Uterus (tissue), 4 donors: ENCODE data around the gene MIGA1. TPM values are rescaled to one million over a fixed set of nuclear protein-coding genes. Genes with fewer than 3 reads are reported as not detected.

Experiments
- DNase-seq, 2 donors: peaks; one replicate each; pipeline ENCODE4 v3.0.0-alpha.2; 2019 to 2020
- H3K27ac ChIP-seq, 2 donors: fragments of 200-600 bp; sonication (generic); 1 replicate in 1 of 2; 2 replicates in 1 of 2; pipeline ENCODE4 v1.5.1; 2016 to 2018
- H3K27me3 ChIP-seq, 2 donors: fragments of 200-600 bp; sonication (generic); one replicate each; pipeline ENCODE4 v1.5.1; 2018 to 2019; ENCODE audit warnings: control low read depth in 1 of 2
- H3K36me3 ChIP-seq, 2 donors: fragments of 200-600 bp; sonication (generic); one replicate each; pipeline ENCODE4 v1.5.1; 2019; ENCODE audit warnings: control low read depth in 1 of 2
- H3K4me1 ChIP-seq, 2 donors: fragments of 200-600 bp; sonication (generic); one replicate each; pipeline ENCODE4 v1.5.1; 2018 to 2019; ENCODE audit warnings: control low read depth in 1 of 2
- H3K4me3 ChIP-seq, 2 donors: fragments of 200-600 bp; sonication (generic); 1 replicate in 1 of 2; 2 replicates in 1 of 2; pipeline ENCODE4 v1.5.1; 2018 to 2019; ENCODE audit warnings: mild to moderate bottlenecking in 1 of 2
- H3K9me3 ChIP-seq, 2 donors: fragments of 200-600 bp; sonication (generic); one replicate each; pipeline ENCODE4 v1.5.1; 2019; ENCODE audit warnings: control low read depth in 1 of 2
- CTCF ChIP-seq, 4 experiments: fragments of 200-600 bp in 2 of 4; fragments of 450-650 bp in 2 of 4; sonication (generic) in 2 of 4; IDR thresholded peaks; one replicate each; pipeline ENCODE4 v1.5.1; 2016 to 2019; ENCODE audit warnings: antibody characterized with exemption in 4 of 4, mild to moderate bottlenecking in 2 of 4, moderate library complexity in 1 of 4
- POLR2A ChIP-seq, 2 donors: fragments of 450-650 bp; IDR thresholded peaks; one replicate each; pipeline ENCODE4 v1.6.1; 2016; ENCODE audit warnings: antibody characterized with exemption in 2 of 2, mild to moderate bottlenecking in 1 of 2, moderate library complexity in 1 of 2
- intact Hi-C: fragments of 100-400 bp; cut with DNase I; formaldehyde crosslinking; loops from one replicate; pipeline ENCODE4 v1.15.1; 2023; ENCODE audit warnings: low total_unique reads
- total RNA-seq, 4 donors: library from RNA; depleted of rRNA in 3 of 4; stranded (reverse); fragments of >200 nt in 3 of 4; gene quantifications; one replicate each; pipeline versions ENCODE4 v1.1.0 to v1.2.4, GENCODE V29; 2014 to 2023
- donor health status: DM: yes; HTN: yes; CAD: no.

Gene MIGA1
- total RNA-seq, 4 donors from 2014 or later: 3.8 to 36.6 (median 22.9) TPM

DNA sequence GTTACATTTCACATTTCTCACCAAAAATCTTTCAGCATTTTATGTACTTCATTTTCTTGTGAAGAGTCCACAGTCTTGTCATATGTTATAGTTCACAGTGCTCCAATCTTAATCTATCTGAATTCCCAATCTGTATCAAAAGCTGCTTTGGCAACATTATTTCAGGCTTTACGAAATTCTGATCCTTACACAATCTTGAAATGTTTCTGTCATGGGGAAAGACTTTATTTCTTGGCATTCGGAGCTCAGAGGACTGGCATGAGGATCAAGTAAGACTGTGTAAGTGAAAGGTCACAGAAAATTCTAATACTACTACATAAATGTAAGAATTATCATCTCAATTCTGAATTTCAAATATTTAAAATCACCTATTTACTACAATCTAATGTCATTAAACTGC, 21.8 kb upstream of the MIGA1 start:
- TF ChIP-seq POLR2A (IDR thresholded peaks at IDR 0.05): no peak
- no peak for TF ChIP-seq CTCF (IDR thresholded peaks at IDR 0.05)
- Histone ChIP-seq H3K4me3 (no peak overlapping the region), H3K27ac (no peak overlapping the region), H3K36me3 (no peaks in the 10 kb centered on the region), H3K9me3 (no peaks in the 10 kb centered on the region), H3K27me3 (no peaks in the 10 kb centered on the region), H3K4me1 (no peaks in the 10 kb centered on the region)
- intact Hi-C loops: no loop called here
- no peak for DNase-seq

DNA sequence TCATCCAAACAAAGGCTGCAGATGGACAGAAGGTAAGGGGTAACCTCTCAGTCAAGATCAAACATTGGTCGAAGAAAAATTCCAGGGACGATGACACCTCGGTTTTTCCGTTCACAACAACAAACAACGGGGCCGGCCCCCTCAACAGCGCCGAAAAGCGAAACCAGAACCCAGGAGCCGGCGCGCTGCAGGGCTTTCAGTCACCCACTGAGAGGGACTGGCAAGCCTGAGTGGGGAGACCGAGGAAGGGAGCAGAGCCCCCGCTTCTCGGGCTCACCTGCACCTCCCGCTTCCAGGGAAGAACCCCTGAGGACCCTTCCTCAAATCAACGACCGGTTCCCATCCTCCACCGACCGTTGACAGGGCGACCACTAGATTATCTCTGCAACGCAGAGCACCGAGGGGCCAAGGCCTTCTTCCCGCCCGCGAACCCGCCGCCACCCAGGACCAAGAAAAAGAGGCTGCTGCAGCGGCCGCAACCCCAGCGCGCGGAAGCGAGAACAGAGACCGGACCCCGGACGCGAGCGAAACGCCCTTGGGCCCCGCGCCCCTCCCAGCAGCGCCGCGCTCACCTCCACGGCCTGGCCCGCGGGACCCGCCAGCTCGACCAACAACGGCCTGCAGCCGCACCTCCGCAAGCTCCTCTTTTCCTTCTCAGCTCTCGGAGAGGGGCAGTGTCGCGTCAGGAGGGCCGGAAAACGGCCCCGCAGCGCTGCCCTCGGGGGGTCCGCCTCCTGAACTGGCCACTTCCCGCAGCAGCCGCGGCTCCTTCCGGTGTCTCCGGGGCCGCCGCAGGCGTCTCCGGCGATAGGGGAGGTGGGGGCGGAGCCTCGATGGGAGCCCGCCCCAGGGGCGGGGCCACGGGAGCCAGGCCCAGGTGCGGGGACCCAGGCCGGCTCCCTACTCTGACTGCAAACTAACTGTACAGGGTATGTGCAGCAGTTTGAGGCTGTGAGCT, 20.1 kb upstream of the MIGA1 start, which contains the start of gene USP33:
USP33 (minus strand) TSS at position 782 of the 958 bp plus-strand sequence. CDS start 18,155 bp downstream, outside the sequence.
- Histone ChIP-seq H3K36me3 (no peaks in the 10 kb centered on the region), H3K9me3 (no peaks in the 10 kb centered on the region), H3K4me1 (no peaks in the 10 kb centered on the region), H3K27me3 (no peaks in the 10 kb centered on the region), H3K4me3 (peak within 1 kb of the TSS; percentile 72 to 100), H3K27ac (peak within 1 kb of the TSS; percentile 82 to 88)
- DNase-seq: peak; percentile 83 to 92
- peak; percentile 77 to 87 for TF ChIP-seq POLR2A (IDR thresholded peaks at IDR 0.05)
- TF ChIP-seq CTCF (IDR thresholded peaks at IDR 0.05): peak in 2 of 4 experiments; percentile 7 to 18
- intact Hi-C loops: no loop called here

- DNase-seq: no peak
- no peaks in the 10 kb centered on the region for H3K9me3 ChIP-seq
- H3K36me3 ChIP-seq: no peaks in the 10 kb centered on the region
- no peak overlapping the region for H3K4me3 ChIP-seq
- no peak for TF ChIP-seq CTCF (IDR thresholded peaks at IDR 0.05)
- TF ChIP-seq POLR2A (IDR thresholded peaks at IDR 0.05): no peak
- H3K27me3 ChIP-seq: no peaks in the 10 kb centered on the region
- no peak overlapping the region for H3K27ac ChIP-seq
- intact Hi-C loops: no loop called here
- no peaks in the 10 kb centered on the region for H3K4me1 ChIP-seq
Measured at GRCh38 chr1:77762072-77762476, 17.4 kb upstream of the MIGA1 start.

- TF ChIP-seq CTCF (IDR thresholded peaks at IDR 0.05): no peak
- TF ChIP-seq POLR2A (IDR thresholded peaks at IDR 0.05): no peak
- no peaks in the 10 kb centered on the region for H3K27me3 ChIP-seq
- no peaks in the 10 kb centered on the region for H3K4me1 ChIP-seq
- no peak overlapping the region for H3K27ac ChIP-seq
- no peaks in the 10 kb centered on the region for H3K36me3 ChIP-seq
- no peaks in the 10 kb centered on the region for H3K9me3 ChIP-seq
- H3K4me3 ChIP-seq: no peak overlapping the region
- intact Hi-C loops: no loop called here
- DNase-seq: no peak
Measured at GRCh38 chr1:77768006-77768405, 11.4 kb upstream of the MIGA1 start.

DNA sequence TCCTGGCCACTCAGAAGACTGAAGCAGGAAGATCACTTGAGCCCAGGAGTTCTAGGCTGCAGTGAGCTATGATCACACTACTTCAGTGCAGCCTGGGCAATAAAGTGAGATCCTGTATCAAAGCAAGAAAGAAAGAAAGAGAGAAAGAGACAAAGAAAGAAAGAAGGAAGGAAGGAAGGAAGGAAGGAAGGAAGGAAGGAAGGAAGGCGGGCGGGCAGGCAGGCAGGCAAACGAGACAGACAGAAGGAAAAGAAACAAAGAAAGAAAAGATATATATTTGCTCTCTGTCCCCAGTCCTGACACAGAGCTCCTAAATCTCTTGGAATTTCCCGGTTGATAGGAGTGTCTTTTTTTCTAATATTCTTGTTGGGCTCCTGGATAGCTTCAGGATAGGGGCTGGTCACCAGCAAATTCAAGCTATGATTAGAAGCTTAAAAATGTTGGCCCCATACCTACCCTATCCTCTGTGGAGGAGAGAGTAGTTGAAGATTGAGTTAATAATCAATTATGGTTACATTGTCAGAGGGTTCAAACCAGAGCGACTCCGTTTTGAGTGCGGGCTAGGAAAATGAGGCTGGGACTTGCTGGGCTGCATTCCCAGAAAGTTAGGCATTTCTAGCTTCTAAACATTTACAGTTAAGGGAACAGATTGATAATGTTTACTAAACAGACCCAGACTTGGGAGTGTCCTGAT, 3.3 kb upstream of the MIGA1 start:
- no peaks in the 10 kb centered on the region for H3K27me3 ChIP-seq
- H3K4me3 ChIP-seq: no peak overlapping the region
- intact Hi-C loops: no loop called here
- TF ChIP-seq POLR2A (IDR thresholded peaks at IDR 0.05): no peak
- no peak for TF ChIP-seq CTCF (IDR thresholded peaks at IDR 0.05)
- no peak overlapping the region for H3K27ac ChIP-seq
- H3K4me1 ChIP-seq: no peaks in the 10 kb centered on the region
- H3K36me3 ChIP-seq: no peaks in the 10 kb centered on the region
- no peak for DNase-seq
- no peaks in the 10 kb centered on the region for H3K9me3 ChIP-seq
